KBM-7 (cell line): ENCODE measurements around the gene SCAF8.
"Not testable (repeated sequence)": the region's sequence is repeated elsewhere in the genome, so short reads cannot be mapped to it uniquely, and the experiment has no call there.

ENCODE experiments used
- DNase-seq: peaks from one replicate; pipeline ENCODE4 v3.0.0-alpha.2; 2015
- in situ Hi-C: fragments of 300-500 bp; cut with MboI; formaldehyde crosslinking; loops from 2 replicates; pipeline ENCODE4 v1.14.3; 2020; ENCODE audit warnings: low sequenced_read_pairs, low pct_unique_long_range_greater_than_20kb, mixed read lengths

The SCAF8 gene

DNA sequence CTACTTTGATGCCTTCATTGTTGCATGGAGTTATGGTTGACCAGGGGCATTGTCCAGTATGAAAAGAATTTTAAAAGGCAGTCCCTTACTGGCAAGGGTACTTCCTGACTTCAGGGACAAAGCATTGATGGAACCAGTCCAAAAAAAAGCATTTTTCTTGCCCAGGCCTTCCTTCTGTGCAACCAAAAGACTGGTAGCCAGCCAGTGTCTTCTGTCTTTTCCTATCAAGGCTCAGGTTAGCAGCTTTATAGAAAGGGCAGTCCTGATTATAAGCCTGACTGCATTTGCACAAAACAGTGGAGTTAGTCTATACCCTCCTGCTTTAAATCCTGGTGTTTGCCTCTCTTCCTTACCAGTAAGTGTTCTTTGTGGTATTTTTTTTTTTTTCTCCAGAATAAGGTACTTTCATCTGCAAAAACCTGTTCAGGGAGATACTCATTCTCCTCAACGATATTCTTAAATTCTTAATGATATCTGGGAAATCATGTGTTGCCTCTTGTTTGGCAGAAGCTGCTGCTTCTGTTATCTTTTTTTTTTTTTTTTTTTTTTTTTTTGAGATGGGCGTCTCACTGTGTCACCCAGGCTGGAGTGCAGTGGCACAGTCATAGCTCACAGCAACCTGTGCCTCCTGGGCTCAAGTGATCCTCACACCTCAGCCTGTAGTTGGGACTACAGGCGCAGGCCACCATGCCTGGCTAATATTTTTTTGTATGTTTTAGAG is 33.9 kb downstream of the SCAF8 start:
- no peak for DNase-seq
- in situ Hi-C loops = no loop called here

DNA sequence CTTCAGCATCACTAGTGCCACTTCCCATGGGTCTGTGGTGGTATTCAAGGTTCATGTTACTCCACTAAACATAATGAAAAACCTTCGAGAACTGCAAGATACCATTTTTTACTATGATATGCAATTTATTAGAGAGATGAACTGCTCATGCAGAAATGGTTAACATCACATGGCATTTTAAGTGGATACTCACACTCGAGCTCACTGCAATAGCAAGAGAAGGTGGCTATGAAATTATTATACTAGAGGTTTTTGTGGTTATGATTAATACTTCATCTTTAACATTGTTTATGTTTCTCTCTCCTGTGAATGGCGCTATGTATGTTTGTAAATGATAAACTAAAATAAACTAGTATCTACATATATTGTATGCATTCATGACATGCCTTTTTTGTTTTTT is 35.1 kb downstream of the SCAF8 start:
- in situ Hi-C loops = no loop called here
- no peak for DNase-seq

DNA sequence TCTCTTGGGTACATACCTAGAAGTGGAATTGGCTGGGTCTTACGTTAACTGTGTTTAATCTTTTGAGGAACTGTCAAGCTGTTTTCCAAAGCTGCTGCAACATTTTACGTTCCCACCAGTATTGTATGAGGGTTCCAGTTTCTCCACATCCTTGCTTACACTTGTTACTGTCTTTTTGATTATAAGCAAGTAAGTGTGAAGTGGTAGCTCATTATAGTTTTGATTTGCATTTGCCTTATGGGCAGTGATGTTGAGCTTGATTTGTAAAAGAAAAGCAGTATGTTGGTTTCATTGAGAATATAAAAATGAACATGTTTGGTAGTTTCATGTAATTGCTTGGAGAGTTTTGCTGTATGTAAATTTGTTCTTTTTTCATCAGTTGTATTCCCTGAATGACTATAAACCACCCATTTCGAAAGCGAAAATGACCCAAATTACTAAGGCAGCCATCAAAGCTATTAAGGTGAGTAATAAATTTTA is 40.4 kb downstream of the SCAF8 start:
- in situ Hi-C loops = no loop called here
- DNase-seq = no peak

- DNase-seq, in situ Hi-C loops: not testable (repeated sequence)
These were observed 45.9 kb downstream of the SCAF8 start for GRCh38 chr6:154779157-154779556.

- DNase-seq = no peak
- in situ Hi-C loops = no loop called here
These were observed 49.0 kb downstream of the SCAF8 start for GRCh38 chr6:154782193-154782592.

- no peak for DNase-seq
- in situ Hi-C loops = no loop called here
These were observed 50.0 kb downstream of the SCAF8 start for GRCh38 chr6:154783229-154783628.

DNA sequence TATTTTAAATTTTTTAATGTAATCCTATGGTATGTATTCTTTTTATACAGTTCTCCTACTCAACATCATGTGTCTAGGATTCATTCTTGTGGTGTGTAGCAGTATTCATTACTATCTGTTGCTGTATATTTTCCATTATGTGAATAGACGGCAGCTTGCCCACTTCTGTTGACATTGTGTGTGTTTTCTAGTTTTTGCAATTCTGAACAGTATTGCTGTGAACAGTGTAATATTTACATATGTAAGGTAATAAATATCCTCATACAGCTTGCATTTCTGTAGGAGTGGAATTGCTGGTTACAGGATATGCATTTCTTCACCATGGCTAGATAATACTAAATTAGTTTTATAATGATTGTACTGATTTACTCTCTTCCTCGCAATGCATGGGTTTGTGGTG is 51.9 kb downstream of the SCAF8 start:
- DNase-seq = no peak
- in situ Hi-C loops = no loop called here

DNA sequence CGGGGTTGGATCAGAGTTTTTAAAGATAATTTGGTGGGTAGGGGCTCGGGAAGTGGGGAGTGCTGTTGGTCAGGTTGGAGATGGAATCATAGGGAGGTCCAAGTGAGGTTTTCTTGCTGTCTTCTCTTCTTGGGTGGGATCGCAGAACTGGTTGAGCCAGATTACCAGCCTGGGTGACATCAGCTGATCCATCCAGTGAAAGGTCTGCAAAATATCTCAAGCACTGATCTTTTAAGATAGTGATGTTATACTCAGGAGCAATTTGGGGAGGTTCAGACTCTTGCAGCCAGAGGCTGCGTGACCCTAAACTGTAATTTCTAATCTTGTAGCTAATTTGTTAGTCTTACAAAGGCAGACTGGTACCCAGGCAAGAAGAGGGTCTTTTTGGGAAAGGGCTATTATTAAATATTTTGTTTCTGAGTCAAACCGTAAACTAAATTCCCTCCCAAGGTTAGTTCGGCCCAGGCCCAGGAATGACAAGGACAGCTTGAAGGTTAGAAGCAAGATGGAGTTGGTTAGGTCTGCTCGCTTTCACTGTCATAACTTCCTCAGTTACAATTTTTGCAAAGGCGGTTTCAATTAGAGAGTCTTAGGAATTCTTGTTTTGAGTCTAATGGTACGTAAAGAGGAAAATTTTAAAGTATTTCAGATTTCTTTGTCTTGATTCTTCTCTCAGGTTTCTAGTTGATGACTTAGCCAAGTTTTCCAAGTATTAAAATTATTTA is 53.1 kb downstream of the SCAF8 start:
- no peak for DNase-seq
- in situ Hi-C loops = no loop called here

GRCh38 chr6:154791556-154792317 is 58.5 kb downstream of the SCAF8 start:
- no peak for DNase-seq
- in situ Hi-C loops = no loop called here

- in situ Hi-C loops = no loop called here
These were observed 59.1 kb downstream of the SCAF8 start for GRCh38 chr6:154792325-154792724.

DNA sequence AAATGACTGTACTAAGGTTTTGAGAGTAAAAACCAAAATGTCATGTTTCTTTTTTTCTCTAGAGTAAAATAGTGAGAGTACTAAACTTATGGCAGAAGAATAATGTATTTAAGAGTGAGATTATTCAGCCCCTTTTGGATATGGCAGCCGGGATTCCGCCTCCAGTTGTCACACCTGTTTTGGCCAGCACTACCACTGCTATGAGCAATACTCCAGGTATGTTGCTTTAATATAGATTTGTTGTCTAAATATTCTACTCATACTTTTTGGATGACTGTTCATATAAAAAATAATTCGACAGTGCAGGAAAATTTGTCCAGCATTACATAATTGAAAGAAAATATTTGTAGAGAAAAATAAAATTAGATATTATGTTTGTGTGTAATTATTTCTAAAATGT is 59.5 kb downstream of the SCAF8 start:
- no peak for DNase-seq
- in situ Hi-C loops = no loop called here

More at GRCh38 chr6:154792325-154792724, 59.1 kb downstream of the SCAF8 start:
- no peak for DNase-seq

- in situ Hi-C loops = no loop called here
- DNase-seq = no peak
These were observed 63.3 kb downstream of the SCAF8 start for GRCh38 chr6:154796484-154796883.

- no peak for DNase-seq
- in situ Hi-C loops = no loop called here
These were observed 64.6 kb downstream of the SCAF8 start for GRCh38 chr6:154797857-154798256.

DNA sequence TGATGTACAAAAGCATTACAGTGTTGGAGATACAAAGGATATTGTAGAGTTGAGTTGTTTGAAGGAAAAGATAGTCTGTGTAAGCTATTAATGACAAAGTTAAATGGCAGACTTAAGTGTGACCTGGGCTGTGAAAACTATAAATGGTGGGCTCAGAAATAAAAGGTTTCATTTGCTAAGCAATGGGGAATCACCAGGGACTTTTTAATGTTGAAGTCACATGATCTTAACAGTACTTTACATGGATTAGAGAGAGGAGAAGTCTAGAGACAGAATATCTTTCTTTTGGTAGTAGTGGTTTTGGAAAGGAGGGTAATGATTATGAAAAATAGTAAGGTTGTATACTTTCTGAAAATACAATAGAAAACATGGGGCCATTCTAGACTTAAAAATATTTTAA is 67.1 kb downstream of the SCAF8 start:
- no peak for DNase-seq
- in situ Hi-C loops = loop anchor here (25.0 kb wide), 1 partner anchor 113 kb away; no protein-coding TSS in a partner anchor

DNA sequence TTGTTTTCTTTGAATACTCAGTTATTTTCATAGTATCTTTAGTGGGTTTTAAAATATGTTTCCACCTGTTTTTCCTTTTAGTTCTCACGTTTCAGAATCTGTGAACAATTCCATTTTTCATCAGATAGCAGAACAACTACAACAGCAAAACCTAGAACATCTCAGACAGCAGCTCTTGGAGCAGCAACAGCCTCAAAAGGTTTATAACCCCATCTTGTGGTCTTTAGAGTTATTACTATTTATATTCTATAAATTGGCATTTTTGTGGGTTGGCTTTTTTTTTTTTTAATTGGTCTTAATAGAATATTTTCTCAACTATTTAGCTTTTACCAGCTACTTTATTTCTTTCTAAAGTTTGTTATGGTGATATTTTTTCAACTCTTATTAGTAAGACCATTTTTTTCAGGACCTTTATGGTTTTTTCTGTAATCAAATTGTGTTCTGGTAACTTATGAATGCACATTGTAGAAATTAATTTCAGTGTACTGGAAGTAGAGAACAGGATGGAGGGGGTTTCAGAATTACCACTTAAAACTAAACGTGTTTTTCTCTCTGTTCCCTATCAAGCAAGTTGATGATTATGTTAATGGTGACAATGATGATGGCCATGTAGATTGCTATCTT is 72.2 kb downstream of the SCAF8 start:
- in situ Hi-C loops = loop anchor here (25.0 kb wide), 1 partner anchor 118 kb away; no protein-coding TSS in a partner anchor

GRCh38 chr6:154806804-154807203 is 73.6 kb downstream of the SCAF8 start:
- in situ Hi-C loops = loop anchor here (25.0 kb wide), 1 partner anchor 120 kb away; no protein-coding TSS in a partner anchor

More for the DNA sequence above, 72.2 kb downstream of the SCAF8 start:
- peak; percentile 46 for DNase-seq

DNA sequence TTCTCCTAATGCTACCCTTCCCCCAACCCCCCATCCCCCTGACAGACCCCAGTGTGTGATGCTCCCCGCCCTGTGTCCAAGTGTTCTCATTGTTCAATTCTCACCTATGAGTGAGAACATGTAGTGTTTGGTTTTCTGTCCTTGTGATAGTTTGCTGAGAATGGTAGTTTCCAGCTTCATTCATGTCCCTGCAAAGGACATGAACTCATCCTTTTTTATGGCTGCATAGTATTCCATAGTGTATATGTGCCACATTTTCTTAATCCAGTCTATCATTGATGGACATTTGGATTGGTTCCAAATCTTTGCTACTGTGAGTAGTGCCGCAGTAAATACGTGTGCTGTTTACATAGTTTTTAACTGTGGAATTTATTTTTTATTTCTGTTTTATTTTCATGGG is 78.4 kb downstream of the SCAF8 start:
- in situ Hi-C loops = loop anchor here (25.0 kb wide), 1 partner anchor 124 kb away; no protein-coding TSS in a partner anchor
- not testable (repeated sequence) for DNase-seq

More at GRCh38 chr6:154806804-154807203, 73.6 kb downstream of the SCAF8 start:
- DNase-seq = no peak

GRCh38 chr6:154814063-154814462 is 80.8 kb downstream of the SCAF8 start:
- in situ Hi-C loops = loop anchor here (25.0 kb wide), 1 partner anchor 127 kb away; no protein-coding TSS in a partner anchor
- no peak for DNase-seq
